HG03442 (cell line): ENCODE results near the gene ZDHHC8.

Source experiments
- ATAC-seq: cut with Tn5 transposase; IDR thresholded peaks from one replicate; pipeline ENCODE4 v1.9.1; 2021; ENCODE audit warnings: mild to moderate bottlenecking, moderate library complexity; ENCODE audit not compliant: unreplicated experiment

Gene ZDHHC8

GRCh38 chr22:20142711-20143621 is 11.4 kb downstream of the ZDHHC8 start:
- ATAC-seq, result no peak

GRCh38 chr22:20143883-20144665 is 12.5 kb downstream of the ZDHHC8 start:
- no peak for ATAC-seq

GRCh38 chr22:20145206-20145831 is 13.7 kb downstream of the ZDHHC8 start:
- ATAC-seq, result no peak

- no peak for ATAC-seq
Observed at GRCh38 chr22:20145832-20146223, 14.2 kb downstream of the ZDHHC8 start.

GRCh38 chr22:20146777-20147176 is 15.2 kb downstream of the ZDHHC8 start:
- ATAC-seq, result no peak

GRCh38 chr22:20147237-20147988 is 15.8 kb downstream of the ZDHHC8 start:
- no peak for ATAC-seq

- ATAC-seq, result no peak
Observed at GRCh38 chr22:20148414-20148813, 16.8 kb downstream of the ZDHHC8 start.

GRCh38 chr22:20149257-20150250 is 17.9 kb downstream of the ZDHHC8 start:
- ATAC-seq, result no peak

GRCh38 chr22:20150381-20151275 is 19.0 kb downstream of the ZDHHC8 start, which contains the start of gene CCDC188:
Gene CCDC188 (minus strand): TSS chr22:20151055. CDS start chr22:20150986, 69 bp downstream.
- ATAC-seq, result no peak

GRCh38 chr22:20151276-20151588 is 19.6 kb downstream of the ZDHHC8 start:
- no peak for ATAC-seq

GRCh38 chr22:20152464-20152890 is 20.9 kb downstream of the ZDHHC8 start:
- ATAC-seq, result no peak

GRCh38 chr22:20153945-20154344 is 22.3 kb downstream of the ZDHHC8 start:
- no peak for ATAC-seq

- ATAC-seq, result no peak
Observed at GRCh38 chr22:20154602-20155187, 23.1 kb downstream of the ZDHHC8 start.

GRCh38 chr22:20155330-20156041 is 23.9 kb downstream of the ZDHHC8 start:
- ATAC-seq, result no peak

- ATAC-seq, result no peak
Observed at GRCh38 chr22:20156042-20156389, 24.4 kb downstream of the ZDHHC8 start.

GRCh38 chr22:20156611-20157429 is 25.2 kb downstream of the ZDHHC8 start:
- ATAC-seq, result no peak
